Activated CD4-positive, alpha-beta T cell treated with anti-CD3 and anti-CD28 coated beads, Interleukin-2, amount 50 U/mL, for 48 hours (primary cell): ENCODE measurements around the gene PFKL.

Experiments
- DNase-seq, 2 experiments: peaks; one replicate each; pipeline ENCODE4 v3.0.0-alpha.2; 2020

PFKL gene

DNA sequence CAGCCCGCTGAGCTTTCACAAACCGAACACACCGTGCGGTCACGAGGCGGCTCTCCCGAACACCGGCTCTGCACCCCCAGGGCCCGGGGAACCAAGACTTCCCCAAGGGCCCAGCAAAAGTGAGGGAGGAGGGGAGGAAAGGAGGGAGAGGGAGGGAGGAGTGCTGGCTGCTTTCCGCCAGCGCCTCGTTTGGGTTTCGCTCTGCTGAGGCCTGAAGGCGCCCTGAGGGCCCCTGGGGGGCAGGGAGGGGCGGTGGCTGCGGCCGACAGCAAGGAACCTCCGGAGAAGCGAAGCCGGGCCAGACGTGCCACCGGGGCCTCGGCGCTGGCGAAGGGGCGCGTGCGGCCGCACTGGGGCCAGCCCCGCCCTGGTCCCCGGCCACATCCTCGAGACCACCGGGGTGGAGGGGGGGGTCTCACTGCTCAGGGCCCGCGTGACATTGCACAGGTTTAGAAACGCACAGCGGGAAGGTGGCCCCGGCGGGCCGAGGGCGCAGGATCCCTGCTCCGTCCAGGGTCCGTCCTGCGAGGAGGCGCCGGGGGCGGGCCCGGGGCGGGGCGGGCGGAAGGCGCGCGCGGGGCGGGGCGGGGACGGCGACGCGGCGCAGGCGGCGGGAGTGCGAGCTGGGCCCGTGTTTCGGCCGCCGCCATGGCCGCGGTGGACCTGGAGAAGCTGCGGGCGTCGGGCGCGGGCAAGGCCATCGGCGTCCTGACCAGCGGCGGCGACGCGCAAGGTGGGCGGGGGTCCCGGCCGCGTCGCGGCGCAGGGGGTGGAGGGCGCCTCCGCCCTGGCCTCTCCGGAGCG, at the start of gene PFKL:
PFKL (plus strand) TSS at position 596 of the 804 bp plus-strand sequence; CDS start at position 649, 53 bp downstream.
- peak; percentile 70 to 78 for DNase-seq

- no peak for DNase-seq
These were observed 45.8 kb upstream of the PFKL start for GRCh38 chr21:44253832-44254710.

DNA sequence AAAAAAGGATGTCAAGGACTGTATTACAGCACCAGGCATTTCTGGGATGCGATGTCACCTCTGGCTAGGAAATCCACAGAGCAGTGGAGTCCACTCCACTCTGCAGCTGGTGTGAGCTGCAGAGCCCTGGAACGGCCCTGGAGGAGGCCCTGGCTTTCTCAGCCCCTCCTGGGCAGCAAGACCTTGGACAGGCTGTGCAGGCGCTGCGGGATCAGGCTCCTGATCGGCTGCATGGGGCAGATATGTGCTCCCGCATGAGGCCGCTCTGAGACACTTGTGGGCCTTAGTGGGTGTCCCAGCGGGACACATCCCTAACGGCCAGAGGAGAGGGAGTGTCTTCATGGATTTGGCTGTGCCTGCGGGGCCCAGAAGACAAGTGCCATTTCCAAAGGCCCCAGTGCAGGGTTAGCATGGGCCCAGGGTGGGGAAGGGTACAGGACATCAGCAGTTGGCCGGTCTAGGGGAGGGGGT, 44.3 kb upstream of the PFKL start:
- DNase-seq = no peak

DNA sequence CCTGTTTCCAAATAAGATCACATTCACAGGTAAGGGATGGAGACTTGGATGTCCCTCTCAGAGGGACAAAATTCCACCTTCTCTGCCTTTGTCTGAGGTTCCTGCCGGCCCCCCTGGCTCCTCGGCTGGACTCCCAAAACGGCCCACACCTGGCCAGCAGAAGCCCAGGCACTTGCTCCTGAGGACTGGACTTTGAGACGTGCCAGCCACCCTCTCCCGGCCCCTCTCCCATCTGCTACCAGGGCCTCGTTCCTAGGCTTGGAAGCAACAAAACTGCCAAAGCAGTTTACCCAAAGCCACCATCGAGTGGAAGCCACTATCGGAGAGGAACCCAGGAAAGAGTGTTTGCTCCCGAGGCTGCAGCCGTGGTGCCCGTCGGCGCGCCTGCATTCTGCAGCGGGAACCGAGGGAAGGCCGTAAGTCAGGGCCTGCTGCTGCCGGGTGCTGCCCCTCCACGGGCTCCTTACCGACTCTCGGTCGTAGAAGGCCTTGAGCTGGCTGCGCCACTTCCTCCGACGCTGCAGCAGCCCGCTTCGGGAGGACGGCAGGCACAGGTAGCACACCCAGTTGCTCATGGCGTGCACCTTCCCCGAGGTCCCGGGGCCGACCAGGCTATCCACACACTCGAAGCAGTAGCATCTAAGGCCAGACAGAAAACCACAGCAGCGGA, 41.7 kb upstream of the PFKL start:
- DNase-seq = no peak

GRCh38 chr21:44259082-44259705, 40.7 kb upstream of the PFKL start:
- no peak for DNase-seq

- DNase-seq = no peak
These were observed 39.8 kb upstream of the PFKL start for GRCh38 chr21:44260066-44260465.

- DNase-seq = no peak
These were observed 38.8 kb upstream of the PFKL start for GRCh38 chr21:44260791-44261631.

DNA sequence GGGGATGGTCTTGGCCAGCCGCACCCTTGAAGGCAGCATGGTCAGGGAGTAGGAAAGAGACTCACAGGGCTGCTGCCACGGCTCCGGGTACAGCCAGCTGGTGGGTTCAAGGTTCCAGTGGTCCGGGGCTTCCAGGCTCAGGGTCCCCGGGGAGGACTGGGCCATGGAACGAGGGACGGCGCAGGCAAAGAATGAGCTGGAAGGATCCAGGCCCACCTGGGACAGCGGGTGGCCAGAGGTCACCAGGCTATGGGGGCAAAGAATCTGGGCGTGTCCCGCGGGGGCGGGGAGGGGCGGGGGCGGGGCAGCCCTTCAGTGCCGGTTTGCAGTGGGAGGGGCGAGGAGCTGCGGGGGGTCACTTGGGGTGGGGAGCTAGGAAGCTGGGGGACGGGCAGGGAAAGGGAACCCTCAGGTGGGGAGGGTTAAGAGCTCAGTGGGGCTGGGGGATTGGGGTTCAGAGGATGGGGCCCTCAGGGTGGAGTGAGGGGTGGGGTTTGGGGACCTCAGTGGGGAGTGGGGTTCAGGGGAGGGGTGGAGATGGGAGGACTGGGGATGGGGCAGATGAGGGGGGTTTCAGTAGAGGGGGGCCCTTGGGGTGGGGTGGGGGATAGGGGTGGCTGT, 38.1 kb upstream of the PFKL start, which contains the start of gene DNMT3L:
DNMT3L (minus strand) TSS at position 223 of the 621 bp plus-strand sequence. CDS start 638 bp downstream, outside the sequence.
- no peak for DNase-seq

GRCh38 chr21:44262338-44263056, 37.4 kb upstream of the PFKL start:
- no peak for DNase-seq

GRCh38 chr21:44263221-44263760, 36.6 kb upstream of the PFKL start:
- no peak for DNase-seq

- no peak for DNase-seq
These were observed 36.1 kb upstream of the PFKL start for GRCh38 chr21:44263768-44264167.

GRCh38 chr21:44265734-44266270, 34.1 kb upstream of the PFKL start:
- no peak for DNase-seq

- DNase-seq = peak; percentile 12 to 19
These were observed 32.2 kb upstream of the PFKL start for GRCh38 chr21:44267655-44268142.

GRCh38 chr21:44269090-44269489, 30.8 kb upstream of the PFKL start:
- DNase-seq = no peak

DNA sequence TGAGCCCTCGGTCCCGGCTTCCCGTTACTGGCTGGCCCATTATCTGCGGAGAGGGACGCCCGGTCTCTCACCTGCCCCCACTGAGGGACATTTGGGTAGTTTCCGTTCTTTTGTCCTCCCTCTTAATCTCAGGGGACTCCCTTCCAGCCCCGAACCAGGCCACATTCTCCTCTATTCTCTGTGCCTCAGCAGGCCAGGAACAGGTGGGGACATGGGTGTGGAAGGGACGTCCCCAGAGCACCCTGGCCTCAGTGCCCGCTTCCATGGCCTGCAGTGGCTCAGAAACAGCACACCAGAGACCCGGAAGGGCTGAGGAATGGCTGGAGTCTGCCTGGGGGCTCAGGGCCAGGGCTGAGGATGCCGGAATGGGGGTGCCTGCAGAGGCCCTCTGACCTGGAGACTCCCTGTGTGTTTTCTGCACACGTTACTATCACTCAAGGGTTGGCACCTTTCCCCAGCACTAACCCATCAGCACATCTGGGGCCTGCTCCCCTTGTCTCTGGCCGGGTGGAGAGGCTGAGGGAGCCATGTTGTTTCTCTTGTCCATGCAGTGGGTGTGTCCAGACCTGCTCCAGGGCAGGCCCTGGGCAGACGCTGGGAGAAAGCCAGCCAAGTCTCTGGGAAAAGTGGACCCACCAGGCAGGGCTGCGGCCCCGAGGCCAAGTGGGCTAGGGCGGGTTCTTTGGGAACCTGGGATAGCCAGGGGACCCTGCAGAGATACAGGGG, 28.1 kb upstream of the PFKL start:
- no peak for DNase-seq

- no peak for DNase-seq
These were observed 27.5 kb upstream of the PFKL start for GRCh38 chr21:44272284-44272858.

GRCh38 chr21:44273046-44273445, 26.8 kb upstream of the PFKL start:
- DNase-seq = no peak

DNA sequence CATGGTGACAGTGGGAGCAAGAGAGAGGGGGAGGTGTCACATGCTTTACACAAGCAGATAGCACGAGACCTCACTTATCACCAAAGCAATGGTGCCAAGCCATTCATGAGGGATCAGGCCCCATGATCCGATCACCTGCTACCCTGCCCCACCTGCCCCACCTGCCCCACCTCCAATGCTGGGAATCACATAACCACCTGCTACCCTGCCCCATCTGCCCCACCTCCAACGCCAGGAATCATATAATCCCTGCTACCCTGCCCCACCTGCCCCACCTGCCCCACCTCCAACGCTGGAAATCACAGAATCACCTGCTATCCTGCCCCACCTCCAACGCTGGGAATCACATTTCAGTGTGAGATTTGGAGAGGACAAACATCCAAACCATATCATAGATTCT, 24.8 kb upstream of the PFKL start:
- no peak for DNase-seq
